ENCODE results near the gene CRIM1. TPM values are rescaled to one million over a fixed set of nuclear protein-coding genes. Genes with fewer than 3 reads are reported as not detected.

CRIM1 gene
- total and polyA plus RNA-seq, 2 of the 8 experiments (the other 6 are each of a cell fraction or from before 2014, with no cell fraction given): 9.4 to 28.4 TPM

DNA sequence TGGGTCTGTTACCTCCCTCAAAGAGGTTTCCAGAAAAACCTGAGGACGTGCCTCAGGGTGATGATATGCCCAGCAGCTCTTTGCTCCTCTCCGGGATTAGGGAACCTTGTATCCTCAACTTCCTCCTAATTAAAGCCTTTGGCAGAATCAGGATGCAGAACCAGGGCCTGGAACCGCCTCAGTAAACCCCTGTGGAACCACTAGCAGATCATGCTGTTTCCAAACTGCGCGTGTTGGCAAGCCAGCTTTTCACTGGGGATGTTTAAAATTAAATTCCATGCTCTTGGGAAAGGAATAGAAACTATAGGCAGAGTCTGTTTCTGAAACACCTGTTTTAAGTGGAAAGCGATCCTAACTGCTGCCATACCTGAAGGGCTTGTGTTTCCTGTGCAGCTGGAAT is 26.4 kb downstream of the CRIM1 start (continued):
- TF ChIP-seq EZH2 (IDR thresholded peaks at IDR 0.05; ENCODE audit: low read depth, low read length, severe bottlenecking) (no peak), HDAC2 (IDR thresholded peaks at IDR 0.05; ENCODE audit: borderline replicate concordance in 1 of 2, low read depth in 2 of 2, low read length in 2 of 2) (no peak)
